GM12891 (cell line): ENCODE data around the gene WDR7.

Source experiments
- DNase-seq: peaks from one replicate; pipeline ENCODE4 v3.0.0; 2011; ENCODE audit warnings: low spot score; ENCODE audit not compliant: insufficient read length
- FAIRE-seq: peaks from 2 replicates; lab custom pipeline; 2011; peaks lifted over from hg19 to GRCh38; lab: Jason Lieb, UNC
- PAX5 ChIP-seq: IDR thresholded peaks from 2 replicates; pipeline ENCODE4 v1.6.1; 2011; ENCODE audit warnings: low read length, moderate library complexity, mild to moderate bottlenecking; ENCODE audit not compliant: insufficient read depth, severe bottlenecking
- POLR2A ChIP-seq: IDR thresholded peaks from 2 replicates; pipeline ENCODE4 v1.6.1; 2011; ENCODE audit warnings: low read depth, low read length, control low read depth
- POLR2AphosphoS5 ChIP-seq: IDR thresholded peaks from 2 replicates; pipeline ENCODE4 v1.6.1; 2011; ENCODE audit warnings: low read depth, low read length, control low read depth
- POU2F2 ChIP-seq: IDR thresholded peaks from 2 replicates; pipeline ENCODE4 v1.6.1; 2011; ENCODE audit warnings: low read depth, mild to moderate bottlenecking, control low read depth, low read length, moderate library complexity
- SPI1 ChIP-seq: IDR thresholded peaks from 2 replicates; pipeline ENCODE4 v1.6.1; 2011; ENCODE audit warnings: low read depth, low read length, control low read depth
- TAF1 ChIP-seq: IDR thresholded peaks from 2 replicates; pipeline ENCODE4 v1.6.1; 2011; ENCODE audit warnings: low read depth, low read length, control low read depth

The WDR7 gene

DNA sequence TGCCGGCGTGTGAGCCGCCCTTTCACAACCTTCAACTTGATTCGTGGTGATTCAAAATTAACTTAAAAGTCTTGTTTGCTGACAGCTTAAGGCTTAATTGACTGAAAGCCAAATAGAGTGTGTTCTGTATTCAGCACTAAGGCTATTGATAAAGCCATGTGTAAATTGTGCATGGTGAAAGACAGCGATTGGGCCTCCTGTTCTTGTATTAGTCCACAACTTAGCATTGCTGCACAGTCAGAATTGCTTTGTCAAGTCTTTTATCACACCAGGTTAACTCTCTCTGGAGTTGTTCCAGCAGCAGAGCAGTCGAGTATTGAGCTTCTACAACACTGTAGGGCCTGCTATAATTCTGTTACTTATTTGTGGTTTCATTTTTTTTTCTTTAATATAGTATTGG is 210.1 kb downstream of the WDR7 start:
- no peak for TF ChIP-seq SPI1
- TF ChIP-seq POU2F2 = no peak
- no peak for TF ChIP-seq PAX5
- TF ChIP-seq TAF1 = no peak
- no peak for TF ChIP-seq POLR2A
- no peak for TF ChIP-seq POLR2AphosphoS5
- no peak for DNase-seq
- FAIRE-seq = no peak

DNA sequence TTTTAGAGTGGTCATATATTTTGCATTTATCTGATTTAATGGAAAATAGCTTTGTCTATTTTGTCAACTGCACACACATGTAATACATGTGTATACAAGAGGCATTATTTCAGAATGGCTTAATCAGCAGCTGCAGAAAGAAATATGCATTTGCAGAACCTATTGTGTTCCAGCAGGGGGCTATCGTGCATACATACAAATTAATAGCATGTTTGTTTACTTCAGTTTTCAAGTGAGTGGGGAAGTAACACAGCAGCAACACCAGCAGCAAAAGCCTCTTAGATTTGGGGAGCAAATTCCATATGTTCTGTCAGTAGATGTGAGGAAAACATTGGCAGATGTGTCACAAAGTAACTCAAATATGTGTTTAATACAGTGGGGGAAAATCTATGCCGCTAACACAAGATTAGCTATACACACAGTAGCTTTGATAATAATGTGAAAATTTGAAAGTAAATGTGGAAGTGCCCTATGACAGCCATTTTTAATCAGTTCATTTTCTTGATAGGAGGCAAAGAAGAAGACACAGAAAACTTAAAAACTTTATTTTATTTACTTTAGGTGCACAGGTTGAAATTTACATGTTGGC is 218.1 kb downstream of the WDR7 start:
- TF ChIP-seq PAX5 (no peak), POU2F2 (no peak), SPI1 (0 out of 2 replicates have a peak, but pooled peaks have one; percentile 24), TAF1 (no peak), POLR2A (no peak), POLR2AphosphoS5 (no peak)
- peak; percentile 78 for FAIRE-seq
- no peak for DNase-seq

DNA sequence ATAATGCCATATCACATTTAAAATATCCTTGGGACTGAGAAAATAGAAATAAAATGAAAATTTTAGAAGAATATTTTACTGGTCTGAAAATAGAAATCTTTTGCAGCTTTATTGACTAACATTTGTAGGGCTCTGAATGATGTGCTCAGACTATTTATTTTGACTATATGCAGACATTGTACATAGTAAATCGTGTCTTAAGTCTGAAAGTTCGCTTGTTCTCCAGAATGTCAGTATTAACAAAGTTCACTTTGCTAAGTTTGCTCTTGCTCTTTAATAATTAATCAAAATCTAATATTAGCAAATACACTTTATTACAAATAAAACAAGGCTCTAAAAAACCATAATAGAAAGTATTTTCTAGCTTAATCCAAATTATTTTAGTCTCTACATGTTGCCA is 219.8 kb downstream of the WDR7 start:
- no peak for FAIRE-seq
- TF ChIP-seq POU2F2 = no peak
- no peak for TF ChIP-seq PAX5
- no peak for TF ChIP-seq SPI1
- TF ChIP-seq TAF1 = no peak
- TF ChIP-seq POLR2A = no peak
- no peak for TF ChIP-seq POLR2AphosphoS5
- DNase-seq = no peak

DNA sequence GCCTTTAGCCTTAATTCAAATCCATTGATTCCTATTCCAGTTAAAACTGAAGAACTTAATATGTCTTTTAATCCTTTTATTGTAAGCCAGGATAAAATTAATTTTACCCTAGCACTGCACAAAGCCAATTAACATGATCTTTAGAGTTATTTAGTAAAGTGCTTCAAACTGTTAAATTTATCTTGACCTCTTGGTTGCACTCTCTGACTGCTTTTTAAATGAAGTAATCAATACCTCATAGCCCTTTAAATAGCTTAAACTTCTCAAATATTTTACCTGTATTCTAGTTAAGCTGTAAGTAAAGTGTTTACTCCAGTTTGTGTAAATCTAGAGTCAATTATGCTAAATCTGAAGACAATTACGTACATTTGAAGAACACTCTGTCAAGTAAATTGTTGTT is 221.0 kb downstream of the WDR7 start:
- FAIRE-seq (no peak), DNase-seq (no peak)
- TF ChIP-seq POLR2AphosphoS5 (no peak), POU2F2 (no peak), PAX5 (no peak), POLR2A (no peak), TAF1 (no peak), SPI1 (no peak)

DNA sequence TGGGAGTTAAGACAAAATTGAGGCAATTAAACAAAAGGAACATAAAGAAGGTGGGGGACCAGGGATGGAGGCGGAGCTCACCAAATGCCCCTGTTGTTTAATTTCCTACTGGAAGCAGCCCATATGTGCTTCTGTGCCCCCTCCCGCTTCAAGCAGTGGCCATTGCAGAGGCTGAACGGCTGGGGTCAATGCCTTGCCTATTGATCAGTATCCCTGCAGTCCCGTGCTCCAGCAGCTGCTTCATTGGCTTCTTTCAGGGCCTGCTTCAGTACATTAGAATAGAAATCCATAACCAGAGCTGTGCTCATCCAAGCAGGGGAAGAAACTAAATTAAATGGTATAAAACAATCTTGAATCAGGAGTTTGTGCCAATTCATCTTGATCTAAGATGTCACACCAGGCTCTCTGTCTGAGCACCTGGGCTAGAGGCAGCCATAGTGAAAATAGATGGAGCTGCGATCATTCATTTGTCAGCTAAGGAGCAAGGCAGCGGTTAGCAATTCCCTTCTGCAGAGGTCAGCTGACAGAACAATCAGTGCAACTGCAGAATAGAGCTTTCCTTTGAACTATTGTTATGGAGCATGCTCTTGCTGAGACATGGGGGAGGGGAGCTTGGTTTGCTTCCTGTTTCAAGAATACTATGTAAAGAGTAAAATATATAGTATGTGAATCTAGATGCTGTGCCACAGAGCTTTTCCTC is 222.4 kb downstream of the WDR7 start:
- no peak for FAIRE-seq

DNA sequence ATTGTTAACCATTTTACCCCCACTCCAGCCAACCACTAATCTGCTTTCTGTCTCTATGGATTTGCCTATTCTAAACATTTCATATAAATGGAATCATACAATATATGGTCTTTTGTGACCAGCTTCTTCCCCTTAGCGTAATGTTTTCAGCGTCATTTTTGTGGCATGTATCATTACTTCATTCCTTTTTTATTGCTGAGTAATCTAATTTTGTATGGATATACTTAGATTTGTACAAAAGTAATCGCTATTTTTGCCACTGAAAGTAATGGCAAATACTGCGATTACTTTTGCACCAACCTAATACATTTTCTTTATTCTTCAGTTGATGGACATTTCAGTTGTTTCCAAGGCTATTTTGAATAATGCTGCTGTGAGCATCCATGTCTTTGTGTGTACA is 227.6 kb downstream of the WDR7 start:
- DNase-seq (no peak), FAIRE-seq (no peak)
- TF ChIP-seq POU2F2 (no peak), PAX5 (no peak), TAF1 (no peak), SPI1 (no peak), POLR2AphosphoS5 (no peak), POLR2A (no peak)

More for the DNA sequence above, 222.4 kb downstream of the WDR7 start:
- TF ChIP-seq SPI1 = no peak
- TF ChIP-seq POU2F2 = no peak
- TF ChIP-seq POLR2A = no peak
- no peak for TF ChIP-seq PAX5
- TF ChIP-seq POLR2AphosphoS5 = no peak
- no peak for TF ChIP-seq TAF1
- DNase-seq = no peak

DNA sequence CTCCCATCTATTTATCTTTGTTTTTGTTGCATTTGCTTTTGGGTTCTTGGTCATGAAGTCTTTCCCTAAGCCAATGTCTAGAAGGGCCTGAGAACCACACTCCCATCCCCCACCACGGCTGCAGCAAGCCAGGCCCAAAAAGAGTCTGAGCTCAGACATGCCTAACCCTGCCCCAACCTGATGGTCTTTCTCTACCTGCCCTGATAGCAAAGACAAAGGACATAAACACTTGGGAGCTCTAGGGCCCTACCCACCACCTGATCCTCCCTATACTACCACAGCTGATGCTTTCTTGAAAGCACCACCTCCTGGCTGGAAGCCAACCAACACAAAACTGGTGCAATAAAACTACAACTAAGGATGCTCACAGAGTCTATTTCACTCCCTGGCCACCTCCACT is 233.4 kb downstream of the WDR7 start:
- FAIRE-seq = no peak
- no peak for TF ChIP-seq PAX5
- no peak for TF ChIP-seq POU2F2
- no peak for TF ChIP-seq POLR2AphosphoS5
- TF ChIP-seq SPI1 = no peak
- no peak for TF ChIP-seq TAF1
- TF ChIP-seq POLR2A = no peak
- no peak for DNase-seq

DNA sequence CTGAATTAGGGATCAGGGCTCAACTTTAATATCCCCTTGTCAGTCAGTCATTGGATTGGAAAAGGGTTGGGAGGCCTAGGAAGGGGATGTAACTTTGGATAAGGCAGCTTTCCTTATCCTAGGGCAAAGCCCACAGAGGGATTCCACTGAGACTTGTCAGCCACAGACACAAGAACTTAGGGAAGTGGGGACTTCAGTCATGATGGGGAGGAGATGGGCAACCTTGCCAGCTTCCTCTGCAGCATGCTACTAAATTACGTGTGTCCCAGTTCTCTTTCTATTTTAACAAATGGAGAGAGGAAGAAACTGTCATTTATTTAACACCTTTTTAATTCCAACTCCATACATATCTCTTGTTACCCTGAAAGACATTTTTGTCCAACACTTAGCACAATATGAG is 237.8 kb downstream of the WDR7 start:
- TF ChIP-seq SPI1 (no peak), POLR2AphosphoS5 (no peak), POLR2A (no peak), PAX5 (no peak), TAF1 (no peak), POU2F2 (no peak)
- DNase-seq (no peak), FAIRE-seq (no peak)

DNA sequence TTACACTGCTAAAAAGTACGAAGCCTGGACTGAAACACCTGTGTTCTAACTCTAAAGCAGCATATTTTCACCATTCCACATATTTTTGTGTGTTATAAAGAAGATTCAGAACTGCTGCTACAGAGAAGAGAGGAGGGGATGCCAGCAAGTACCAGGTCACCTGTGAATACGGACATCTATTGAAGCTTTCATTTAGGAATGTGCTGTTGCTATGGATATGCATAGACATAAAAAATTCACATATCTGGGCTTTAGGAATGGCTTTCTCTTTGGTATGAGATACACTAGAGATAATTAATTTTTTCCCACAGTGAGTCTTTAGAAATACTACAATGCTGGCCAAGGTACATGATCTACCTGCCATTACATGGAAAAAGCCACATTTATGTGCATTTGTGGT is 238.5 kb downstream of the WDR7 start:
- TF ChIP-seq PAX5 (no peak), SPI1 (no peak), POLR2AphosphoS5 (no peak), POLR2A (no peak), POU2F2 (no peak), TAF1 (no peak)
- DNase-seq (no peak), FAIRE-seq (no peak)

DNA sequence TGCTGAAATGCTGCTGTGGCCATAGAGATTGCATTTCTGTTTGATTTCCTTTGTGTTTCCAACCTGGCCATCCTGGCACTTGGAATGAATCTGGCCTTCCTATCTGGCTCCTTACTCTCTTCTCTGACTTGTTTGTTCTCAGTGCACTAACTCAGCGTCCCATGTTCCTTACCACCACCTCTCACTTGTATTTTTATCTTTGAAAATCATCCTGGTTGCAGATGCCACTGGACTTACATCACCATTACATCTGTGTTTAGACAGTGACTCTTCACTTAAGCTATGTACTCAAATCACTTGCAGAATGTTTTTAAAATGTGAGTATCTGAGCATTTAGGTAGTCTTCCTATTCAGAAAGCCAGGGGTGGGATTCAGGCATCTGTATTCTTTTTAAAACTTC is 239.5 kb downstream of the WDR7 start:
- TF ChIP-seq SPI1 = no peak
- TF ChIP-seq TAF1 = no peak
- TF ChIP-seq PAX5 = no peak
- TF ChIP-seq POLR2AphosphoS5 = no peak
- no peak for TF ChIP-seq POLR2A
- no peak for TF ChIP-seq POU2F2
- no peak for DNase-seq
- no peak for FAIRE-seq
